WTC11 (cell line): Measurements from ENCODE around the gene IGSF9. TPM values are rescaled to one million over a fixed set of nuclear protein-coding genes. Genes with fewer than 3 reads are reported as not detected.

Experiments used
- ATAC-seq: fragments of 200-7000 bp; cut with Tn5 transposase; 2 replicates; pipeline ENCODE4 v1.10.0; 2021; ENCODE audit warnings: mild to moderate bottlenecking, moderate library complexity
- CTCF ChIA-PET: fragments of 300-600 bp; sonication (Branson Sonifier 250); formaldehyde crosslinking; loops from one replicate; lab custom pipeline; 2021; ENCODE audit warnings: antibody characterized with exemption; lab: Charles Lee
- POLR2A ChIA-PET: fragments of 350-600 bp; sonication (Branson Sonifier 250); formaldehyde crosslinking; loops from one replicate; lab custom pipeline; 2021; ENCODE audit warnings: antibody characterized with exemption; lab: Charles Lee
- DNase-seq: peaks from one replicate; pipeline ENCODE4 v3.0.0; 2021; ENCODE audit warnings: low spot score
- H3K27ac Mint-ChIP-seq: 2 replicates; pipeline ENCODE4 v1.8.0; 2021; ENCODE audit warnings: mixed read lengths
- H3K27me3 Mint-ChIP-seq: 2 replicates; pipeline ENCODE4 v1.8.0; 2021; ENCODE audit warnings: low read depth, mild to moderate bottlenecking, moderate library complexity, mixed read lengths
- H3K36me3 Mint-ChIP-seq: 2 replicates; pipeline ENCODE4 v1.8.0; 2021; ENCODE audit warnings: mixed read lengths
- H3K4me1 Mint-ChIP-seq: 2 replicates; pipeline ENCODE4 v1.8.0; 2022; ENCODE audit warnings: mixed read lengths
- H3K4me3 Mint-ChIP-seq: 2 replicates; pipeline ENCODE4 v1.8.0; 2021; ENCODE audit warnings: mild to moderate bottlenecking, moderate library complexity, mixed read lengths
- H3K9me3 Mint-ChIP-seq: 2 replicates; pipeline ENCODE4 v1.8.0; 2021; ENCODE audit warnings: mixed read lengths
- ARID4B ChIP-seq: sonication (generic); formaldehyde crosslinking; IDR thresholded peaks from 2 replicates; pipeline ENCODE4 v1.8.0; 2023; ENCODE audit warnings: missing genetic modification reagents, mild to moderate bottlenecking, borderline replicate concordance
- CBFB ChIP-seq: sonication (generic); formaldehyde crosslinking; IDR thresholded peaks from 2 replicates; pipeline ENCODE4 v1.8.1; 2022; ENCODE audit warnings: mild to moderate bottlenecking, low read depth, missing genetic modification reagents
- E2F1 ChIP-seq: sonication (generic); formaldehyde crosslinking; IDR thresholded peaks from 2 replicates; pipeline ENCODE4 v1.8.0; 2022; ENCODE audit warnings: mild to moderate bottlenecking, missing genetic modification reagents
- EMX1 ChIP-seq: fragments of 250-450 bp; sonication (Bioruptor Pico); IDR thresholded peaks from 2 replicates; pipeline ENCODE4 v1.8.0; 2021; ENCODE audit warnings: mild to moderate bottlenecking
- GABPB1 ChIP-seq: sonication (generic); formaldehyde crosslinking; IDR thresholded peaks from 2 replicates; pipeline ENCODE4 v1.8.1; 2023; ENCODE audit warnings: mild to moderate bottlenecking, missing genetic modification reagents
- JAZF1 ChIP-seq: fragments of 250-450 bp; sonication (Bioruptor Pico); IDR thresholded peaks from 2 replicates; pipeline ENCODE4 v1.9.0; 2021; ENCODE audit warnings: moderate library complexity, mild to moderate bottlenecking, inconsistent platforms
- NFE2L1 ChIP-seq: sonication (generic); formaldehyde crosslinking; IDR thresholded peaks from 2 replicates; pipeline ENCODE4 v1.8.1; 2023; ENCODE audit warnings: missing genetic modification reagents
- NR2C2 ChIP-seq: sonication (generic); formaldehyde crosslinking; IDR thresholded peaks from 2 replicates; pipeline ENCODE4 v1.8.0; 2022; ENCODE audit warnings: mild to moderate bottlenecking, missing genetic modification reagents
- ZBTB21 ChIP-seq: sonication (generic); formaldehyde crosslinking; IDR thresholded peaks from 2 replicates; pipeline ENCODE4 v1.8.1; 2023; ENCODE audit warnings: mild to moderate bottlenecking, missing genetic modification reagents, borderline replicate concordance
- ZBTB43 ChIP-seq: sonication (generic); formaldehyde crosslinking; IDR thresholded peaks from 2 replicates; pipeline ENCODE4 v1.8.1; 2023; ENCODE audit warnings: mild to moderate bottlenecking, missing genetic modification reagents
- ZNF138 ChIP-seq: sonication (generic); formaldehyde crosslinking; conservative IDR thresholded peaks from 2 replicates; pipeline ENCODE4 v1.8.1; 2022; ENCODE audit warnings: mild to moderate bottlenecking, moderate library complexity, missing genetic modification reagents
- ZNF219 ChIP-seq: sonication (generic); formaldehyde crosslinking; IDR thresholded peaks from 2 replicates; pipeline ENCODE4 v1.8.0; 2023; ENCODE audit warnings: missing genetic modification reagents, mild to moderate bottlenecking, borderline replicate concordance
- ZNF263 ChIP-seq: sonication (generic); formaldehyde crosslinking; IDR thresholded peaks from 2 replicates; pipeline ENCODE4 v1.8.1; 2022; ENCODE audit warnings: low read depth, mild to moderate bottlenecking, moderate library complexity, missing genetic modification reagents
- ZNF396 ChIP-seq: fragments of 250-450 bp; sonication (Bioruptor Pico); IDR thresholded peaks from 2 replicates; pipeline ENCODE4 v1.8.0; 2021; ENCODE audit warnings: mild to moderate bottlenecking, moderate library complexity, borderline replicate concordance
- ZNF416 ChIP-seq: fragments of 250-450 bp; sonication (Bioruptor Pico); IDR thresholded peaks from 2 replicates; pipeline ENCODE4 v1.9.0; 2021; ENCODE audit warnings: mild to moderate bottlenecking, inconsistent platforms
- ZNF423 ChIP-seq: fragments of 250-450 bp; sonication (Bioruptor Pico); IDR thresholded peaks from 2 replicates; pipeline ENCODE4 v2.1.2; 2022; ENCODE audit warnings: mild to moderate bottlenecking, moderate library complexity
- total RNA-seq: library from RNA; stranded (reverse); gene quantifications from 3 replicates; pipeline ENCODE4 v1.2.3, GENCODE V29; 2021
- TF ChIP-seq, protein P1 (sequence below): sonication (generic); formaldehyde crosslinking; IDR thresholded peaks from 2 replicates; pipeline ENCODE4 v1.8.0; 2022; ENCODE audit warnings: mild to moderate bottlenecking, missing genetic modification reagents
- TF ChIP-seq, protein P2 (sequence below): fragments of 250-450 bp; sonication (Bioruptor Pico); conservative IDR thresholded peaks from 2 replicates; pipeline ENCODE4 v1.9.0; 2021; ENCODE audit warnings: mild to moderate bottlenecking
- TF ChIP-seq, protein P3 (sequence below): sonication (generic); formaldehyde crosslinking; IDR thresholded peaks from 2 replicates; pipeline ENCODE4 v1.8.0; 2023; ENCODE audit warnings: mild to moderate bottlenecking, missing genetic modification reagents

The IGSF9 gene
- total RNA-seq, 1 experiment from 2014 or later = 16.4 TPM

GRCh38 chr1:159881622-159882526 is 63.5 kb downstream of the IGSF9 start:
- H3K36me3 Mint-ChIP-seq = no peaks in the 10 kb centered on the region
- CTCF ChIA-PET = interaction anchor here (0.9 to 1.7 kb wide), 6 partner anchors 9 to 126 kb away, joined by 3 to 4 read pairs (median 3); no protein-coding TSS in a partner anchor
- no peaks in the 10 kb centered on the region for H3K9me3 Mint-ChIP-seq
- no peak overlapping the region for H3K27ac Mint-ChIP-seq
- H3K27me3 Mint-ChIP-seq = no peaks in the 10 kb centered on the region
- H3K4me3 Mint-ChIP-seq = no peak overlapping the region
- ATAC-seq (no peak), DNase-seq (no peak)
- TF ChIP-seq ZNF396 (CRISPR knock-in tag) (no peak), CBFB (CRISPR knock-in tag) (no peak), ZNF263 (CRISPR knock-in tag) (no peak), ZBTB21 (CRISPR knock-in tag) (no peak), NR2C2 (CRISPR knock-in tag) (no peak), ZNF416 (CRISPR knock-in tag) (no peak)
- TF ChIP-seq, protein P1, sequence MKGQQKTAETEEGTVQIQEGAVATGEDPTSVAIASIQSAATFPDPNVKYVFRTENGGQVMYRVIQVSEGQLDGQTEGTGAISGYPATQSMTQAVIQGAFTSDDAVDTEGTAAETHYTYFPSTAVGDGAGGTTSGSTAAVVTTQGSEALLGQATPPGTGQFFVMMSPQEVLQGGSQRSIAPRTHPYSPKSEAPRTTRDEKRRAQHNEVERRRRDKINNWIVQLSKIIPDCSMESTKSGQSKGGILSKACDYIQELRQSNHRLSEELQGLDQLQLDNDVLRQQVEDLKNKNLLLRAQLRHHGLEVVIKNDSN = no peak
- no peaks in the 10 kb centered on the region for H3K4me1 Mint-ChIP-seq
- POLR2A ChIA-PET = no interaction called here

DNA sequence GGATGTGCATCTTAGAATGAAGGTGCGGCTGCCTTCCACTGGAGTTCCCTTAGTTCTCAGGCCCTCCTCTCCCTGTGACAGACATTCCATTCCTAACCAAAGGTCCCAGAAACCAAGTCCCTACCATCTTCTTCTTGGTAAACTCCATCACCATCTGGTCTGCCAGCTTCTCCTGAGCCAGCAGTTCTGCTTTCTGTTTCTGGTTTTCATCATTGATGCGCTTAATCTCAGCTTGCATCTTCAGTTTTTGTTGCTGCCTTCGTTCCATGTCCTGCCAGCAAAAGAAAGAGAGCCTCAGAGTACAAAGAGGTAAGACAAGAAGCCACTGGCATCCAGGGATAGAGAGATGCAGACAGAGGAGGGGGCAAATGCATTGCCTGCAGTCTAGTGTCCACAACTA is 65.0 kb downstream of the IGSF9 start:
- DNase-seq (no peak), ATAC-seq (no peak)
- POLR2A ChIA-PET = no interaction called here
- H3K27ac Mint-ChIP-seq = no peak overlapping the region
- CTCF ChIA-PET = interaction anchor here (1.1 to 1.4 kb wide), 2 partner anchors 76 to 90 kb away, joined by 3 read pairs; no protein-coding TSS in a partner anchor
- H3K36me3 Mint-ChIP-seq = no peaks in the 10 kb centered on the region
- H3K4me1 Mint-ChIP-seq = no peaks in the 10 kb centered on the region
- no peaks in the 10 kb centered on the region for H3K27me3 Mint-ChIP-seq
- no peak overlapping the region for H3K4me3 Mint-ChIP-seq
- H3K9me3 Mint-ChIP-seq = no peaks in the 10 kb centered on the region
- TF ChIP-seq ZBTB43 (CRISPR knock-in tag) = no peak
- TF ChIP-seq ZNF219 = no peak
- TF ChIP-seq EMX1 (CRISPR knock-in tag) = no peak
- TF ChIP-seq, protein P2, sequence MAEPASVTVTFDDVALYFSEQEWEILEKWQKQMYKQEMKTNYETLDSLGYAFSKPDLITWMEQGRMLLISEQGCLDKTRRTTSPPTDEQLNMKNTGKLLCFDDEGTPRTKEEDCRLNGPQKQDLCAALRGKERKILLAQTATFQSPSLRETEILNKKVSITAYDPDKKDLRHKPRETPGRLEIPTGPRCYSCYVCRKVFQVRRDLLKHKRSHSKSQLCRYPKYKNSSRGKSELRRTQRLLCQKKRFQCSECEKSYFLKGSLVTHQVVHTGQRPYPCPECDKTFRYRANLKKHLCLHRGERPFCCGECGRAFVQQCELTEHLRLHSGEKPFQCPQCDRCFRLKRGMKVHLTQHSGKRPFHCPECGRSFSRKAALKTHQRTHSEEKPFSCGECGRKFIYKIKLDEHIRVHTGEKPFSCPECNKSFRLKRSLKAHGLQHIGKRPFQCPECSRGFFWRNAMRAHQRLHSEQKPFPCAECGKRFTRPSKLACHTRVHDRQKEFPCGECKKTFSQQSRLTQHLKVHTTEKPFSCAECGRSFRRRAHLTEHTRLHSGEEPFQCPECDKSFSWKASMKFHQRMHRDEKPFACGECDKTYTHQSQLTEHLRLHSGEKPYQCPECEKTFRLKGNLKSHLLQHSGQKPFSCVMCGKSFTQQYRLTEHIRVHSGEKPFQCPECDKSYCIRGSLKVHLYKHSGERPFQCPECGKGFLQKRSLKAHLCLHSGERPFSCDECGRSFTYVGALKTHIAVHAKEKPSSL (CRISPR knock-in tag) = no peak
- TF ChIP-seq E2F1 (CRISPR knock-in tag) = no peak
- TF ChIP-seq NFE2L1 (CRISPR knock-in tag) = no peak
- TF ChIP-seq GABPB1 = no peak
- no peak for TF ChIP-seq ZNF138 (CRISPR knock-in tag)

DNA sequence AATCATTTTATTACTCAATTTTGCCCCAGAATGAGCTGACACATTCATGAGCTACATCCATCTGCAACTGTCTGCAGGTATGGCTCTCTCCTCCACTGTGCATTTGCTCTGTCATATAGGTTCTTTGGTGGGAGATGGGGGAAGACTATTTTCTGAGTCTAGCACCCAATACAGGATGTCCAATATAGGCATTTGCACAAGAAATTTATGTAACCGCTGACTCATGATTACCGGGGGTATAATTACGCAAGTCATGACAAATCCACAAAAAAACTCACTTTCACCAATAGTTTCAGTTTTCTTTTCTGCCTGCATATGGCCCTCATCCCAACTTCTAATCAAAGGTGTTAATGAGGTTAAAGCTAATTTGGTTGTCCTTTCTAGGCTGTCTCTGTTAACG is 65.4 kb downstream of the IGSF9 start:
- no peaks in the 10 kb centered on the region for H3K36me3 Mint-ChIP-seq
- H3K4me1 Mint-ChIP-seq = no peaks in the 10 kb centered on the region
- no peak overlapping the region for H3K27ac Mint-ChIP-seq
- POLR2A ChIA-PET = no interaction called here
- ATAC-seq = no peak
- H3K9me3 Mint-ChIP-seq = no peaks in the 10 kb centered on the region
- no peak overlapping the region for H3K4me3 Mint-ChIP-seq
- peaks cover 1% of the 10 kb centered on the region; the same call in 1 of the 2 replicates for H3K27me3 Mint-ChIP-seq
- CTCF ChIA-PET = interaction anchor here (1.1 kb wide), 1 partner anchor 90 kb away, joined by 3 read pairs; no protein-coding TSS in a partner anchor
- no peak for DNase-seq
- TF ChIP-seq, protein P3, sequence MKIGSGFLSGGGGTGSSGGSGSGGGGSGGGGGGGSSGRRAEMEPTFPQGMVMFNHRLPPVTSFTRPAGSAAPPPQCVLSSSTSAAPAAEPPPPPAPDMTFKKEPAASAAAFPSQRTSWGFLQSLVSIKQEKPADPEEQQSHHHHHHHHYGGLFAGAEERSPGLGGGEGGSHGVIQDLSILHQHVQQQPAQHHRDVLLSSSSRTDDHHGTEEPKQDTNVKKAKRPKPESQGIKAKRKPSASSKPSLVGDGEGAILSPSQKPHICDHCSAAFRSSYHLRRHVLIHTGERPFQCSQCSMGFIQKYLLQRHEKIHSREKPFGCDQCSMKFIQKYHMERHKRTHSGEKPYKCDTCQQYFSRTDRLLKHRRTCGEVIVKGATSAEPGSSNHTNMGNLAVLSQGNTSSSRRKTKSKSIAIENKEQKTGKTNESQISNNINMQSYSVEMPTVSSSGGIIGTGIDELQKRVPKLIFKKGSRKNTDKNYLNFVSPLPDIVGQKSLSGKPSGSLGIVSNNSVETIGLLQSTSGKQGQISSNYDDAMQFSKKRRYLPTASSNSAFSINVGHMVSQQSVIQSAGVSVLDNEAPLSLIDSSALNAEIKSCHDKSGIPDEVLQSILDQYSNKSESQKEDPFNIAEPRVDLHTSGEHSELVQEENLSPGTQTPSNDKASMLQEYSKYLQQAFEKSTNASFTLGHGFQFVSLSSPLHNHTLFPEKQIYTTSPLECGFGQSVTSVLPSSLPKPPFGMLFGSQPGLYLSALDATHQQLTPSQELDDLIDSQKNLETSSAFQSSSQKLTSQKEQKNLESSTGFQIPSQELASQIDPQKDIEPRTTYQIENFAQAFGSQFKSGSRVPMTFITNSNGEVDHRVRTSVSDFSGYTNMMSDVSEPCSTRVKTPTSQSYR = no peak
- TF ChIP-seq ARID4B (CRISPR knock-in tag) = no peak
- no peak for TF ChIP-seq JAZF1 (CRISPR knock-in tag)
- no peak for TF ChIP-seq ZNF219
- TF ChIP-seq ZNF423 (CRISPR knock-in tag) = no peak
